HG03280 (cell line): Measurements from ENCODE around the gene SAPCD2.
A peak's percentile ranks its signal among the peaks of the same experiment; 100 is the strongest.

ENCODE experiments used
- ATAC-seq: cut with Tn5 transposase; IDR thresholded peaks from one replicate; pipeline ENCODE4 v1.9.1; 2021; ENCODE audit warnings: mild to moderate bottlenecking, moderate library complexity; ENCODE audit not compliant: unreplicated experiment

The SAPCD2 gene

GRCh38 chr9:137082925-137083290 lies 12.6 kb upstream of the SAPCD2 start:
- no peak for ATAC-seq

GRCh38 chr9:137082222-137082924 lies 12.0 kb upstream of the SAPCD2 start:
- ATAC-seq = no peak

GRCh38 chr9:137080260-137081122 lies 10.1 kb upstream of the SAPCD2 start:
- ATAC-seq = no peak

GRCh38 chr9:137079401-137079787 lies 9.0 kb upstream of the SAPCD2 start:
- ATAC-seq = no peak

- no peak for ATAC-seq
Observed at GRCh38 chr9:137078701-137079400, 8.5 kb upstream of the SAPCD2 start.

- peak; percentile 21 for ATAC-seq
Observed at GRCh38 chr9:137077758-137078693, 7.7 kb upstream of the SAPCD2 start.

GRCh38 chr9:137077010-137077747 lies 6.8 kb upstream of the SAPCD2 start, which contains the start of gene UAP1L1:
Gene UAP1L1, plus strand, starts transcription at chr9:137077517. Its CDS starts 16 bp downstream, at chr9:137077533.
- peak; percentile 47 for ATAC-seq

GRCh38 chr9:137076636-137077009 lies 6.3 kb upstream of the SAPCD2 start:
- no peak for ATAC-seq

- ATAC-seq = no peak
Observed at GRCh38 chr9:137075275-137075775, 5.0 kb upstream of the SAPCD2 start.

- ATAC-seq = no peak
Observed at GRCh38 chr9:137074657-137075274, 4.4 kb upstream of the SAPCD2 start.

- ATAC-seq = no peak
Observed at GRCh38 chr9:137073992-137074399, 3.6 kb upstream of the SAPCD2 start.

- ATAC-seq = no peak
Observed at GRCh38 chr9:137071282-137071681, 925 bp upstream of the SAPCD2 start.

GRCh38 chr9:137070906-137071275 lies 534 bp upstream of the SAPCD2 start:
- ATAC-seq = peak; percentile 6

GRCh38 chr9:137069508-137070091 lies 757 bp downstream of the SAPCD2 start:
- no peak for ATAC-seq

GRCh38 chr9:137068539-137069507 lies 1.5 kb downstream of the SAPCD2 start:
- ATAC-seq = no peak

- peak; percentile 44 for ATAC-seq
Observed at GRCh38 chr9:137067860-137068538, 2.4 kb downstream of the SAPCD2 start.
